PFSK-1 (cell line): ENCODE data around the gene APC2.

ENCODE experiments used
- POLR2AphosphoS5 ChIP-seq: IDR thresholded peaks from 2 replicates; pipeline ENCODE4 v1.6.1; 2012; ENCODE audit warnings: low read depth, mild to moderate bottlenecking, control low read depth, low read length, moderate library complexity
- REST ChIP-seq, 2 experiments: IDR thresholded peaks; 2 replicates each; pipeline versions ENCODE4 v1.6.1 to v1.8.0; 2011 to 2012; ENCODE audit warnings: low read depth in 2 of 2, low read length in 2 of 2, control low read depth in 1 of 2, inconsistent platforms in 1 of 2, mild to moderate bottlenecking in 1 of 2, moderate library complexity in 1 of 2; ENCODE audit not compliant: insufficient read depth in 1 of 2

GRCh38 chr19:1426736-1427135 lies 23.2 kb upstream of the APC2 start:
- TF ChIP-seq POLR2AphosphoS5, result no peak
- no peak for TF ChIP-seq REST (IDR thresholded peaks at IDR 0.05; ENCODE audit: insufficient read depth in 1 of 2, low read depth in 2 of 2, low read length in 2 of 2)
